ENCODE measurements around the gene PNPO.
A peak's percentile ranks its signal among the peaks of the same experiment; 100 is the strongest.

The PNPO gene

GRCh38 chr17:47949946-47950345 is 8.6 kb downstream of the PNPO start:
- no peak for DNase-seq (ENCODE audit: low read depth in 3 of 3)

- DNase-seq (ENCODE audit: low read depth in 3 of 3): no peak
These were observed 9.1 kb downstream of the PNPO start for GRCh38 chr17:47950448-47950847.

- DNase-seq (ENCODE audit: low read depth in 3 of 3): no peak
These were observed 11.0 kb downstream of the PNPO start for GRCh38 chr17:47952171-47953021.

GRCh38 chr17:47953909-47954308 is 12.5 kb downstream of the PNPO start:
- DNase-seq (ENCODE audit: low read depth in 3 of 3): no peak

GRCh38 chr17:47955497-47956461 is 14.4 kb downstream of the PNPO start:
- DNase-seq (ENCODE audit: low read depth in 3 of 3): no peak

- DNase-seq (ENCODE audit: low read depth in 3 of 3): no peak
These were observed 15.6 kb downstream of the PNPO start for GRCh38 chr17:47956791-47957590.

GRCh38 chr17:47957591-47958490 is 16.5 kb downstream of the PNPO start, which contains the start of gene PRR15L:
PRR15L (minus strand) TSS chr17:47957883; CDS start chr17:47953234, 4,649 bp downstream.
- no peak for DNase-seq (ENCODE audit: low read depth in 3 of 3)

GRCh38 chr17:47959825-47960655 is 18.7 kb downstream of the PNPO start:
- DNase-seq (ENCODE audit: low read depth in 3 of 3): no peak

GRCh38 chr17:47961406-47961805 is 20.0 kb downstream of the PNPO start:
- no peak for DNase-seq (ENCODE audit: low read depth in 3 of 3)

- DNase-seq (ENCODE audit: low read depth in 3 of 3): no peak
These were observed 21.5 kb downstream of the PNPO start for GRCh38 chr17:47962901-47963300.

- no peak for DNase-seq (ENCODE audit: low read depth in 3 of 3)
These were observed 23.5 kb downstream of the PNPO start for GRCh38 chr17:47964856-47965255.

GRCh38 chr17:47966079-47966519 is 24.7 kb downstream of the PNPO start:
- no peak for DNase-seq (ENCODE audit: low read depth in 3 of 3)

GRCh38 chr17:47967607-47968252 is 26.4 kb downstream of the PNPO start:
- DNase-seq (ENCODE audit: low read depth in 3 of 3): no peak

- no peak for DNase-seq (ENCODE audit: low read depth in 3 of 3)
These were observed 27.5 kb downstream of the PNPO start for GRCh38 chr17:47968836-47969235.

- DNase-seq (ENCODE audit: low read depth in 3 of 3): no peak
These were observed 28.8 kb downstream of the PNPO start for GRCh38 chr17:47969930-47970724.

GRCh38 chr17:47970725-47971499 is 29.5 kb downstream of the PNPO start, which contains the start of gene CDK5RAP3:
CDK5RAP3 (plus strand) TSS chr17:47971113; CDS start chr17:47971147, 34 bp downstream.
- DNase-seq (ENCODE audit: low read depth in 3 of 3): peak; percentile 98 to 100 (median 99)

GRCh38 chr17:47973541-47973940 is 32.2 kb downstream of the PNPO start:
- no peak for DNase-seq (ENCODE audit: low read depth in 3 of 3)
